Measurements from ENCODE around the gene FAM13B. TPM values are rescaled to one million over a fixed set of nuclear protein-coding genes. Genes with fewer than 3 reads are reported as not detected.

The FAM13B gene
- total RNA-seq, 4 donors from 2014 or later: 3.4 to 7.9 (median 4.1) TPM

- Histone ChIP-seq H3K4me1 (no peaks in the 10 kb centered on the region), H3K27me3 (no peaks in the 10 kb centered on the region), H3K27ac (no peak overlapping the region), H3K36me3 (no peaks in the 10 kb centered on the region), H3K9me3 (no peaks in the 10 kb centered on the region), H3K4me3 (no peak overlapping the region)
- in situ Hi-C loops (cut with MboI; ENCODE audit: low sequenced_read_pairs in 4 of 4): no loop called here
- ATAC-seq (peak; percentile 72 to 90), DNase-seq (peak; percentile 21 to 56)
- intact Hi-C loops (cut with DNase I; ENCODE audit: low total_unique reads): loop anchor here (1.0 kb wide), 1 partner anchor 33 kb away; no protein-coding TSS in a partner anchor
- TF ChIP-seq CTCF (IDR thresholded peaks at IDR 0.05 in 4 of 5, conservative IDR thresholded peaks at IDR 0.05 in 1 of 5) (peak; percentile 40 to 73 (median 65)), POLR2A (IDR thresholded peaks at IDR 0.05) (no peak)
These were observed 36.1 kb upstream of the FAM13B start for GRCh38 chr5:138068742-138069600.

GRCh38 chr5:138067945-138068344 lies 35.1 kb upstream of the FAM13B start:
- Histone ChIP-seq H3K27me3 (no peaks in the 10 kb centered on the region), H3K4me3 (no peak overlapping the region), H3K9me3 (no peaks in the 10 kb centered on the region), H3K27ac (no peak overlapping the region), H3K4me1 (no peaks in the 10 kb centered on the region), H3K36me3 (no peaks in the 10 kb centered on the region)
- intact Hi-C loops (cut with DNase I; ENCODE audit: low total_unique reads) (no loop called here), in situ Hi-C loops (cut with MboI; ENCODE audit: low sequenced_read_pairs in 4 of 4) (no loop called here)
- no peak for DNase-seq
- no peak for ATAC-seq
- no peak for TF ChIP-seq CTCF (IDR thresholded peaks at IDR 0.05 in 4 of 5, conservative IDR thresholded peaks at IDR 0.05 in 1 of 5)
- no peak for TF ChIP-seq POLR2A (IDR thresholded peaks at IDR 0.05)

- in situ Hi-C loops (cut with MboI; ENCODE audit: low sequenced_read_pairs in 4 of 4): no loop called here
- Histone ChIP-seq H3K27me3 (no peaks in the 10 kb centered on the region), H3K9me3 (no peaks in the 10 kb centered on the region), H3K27ac (no peak overlapping the region), H3K4me3 (no peak overlapping the region), H3K4me1 (no peaks in the 10 kb centered on the region), H3K36me3 (no peaks in the 10 kb centered on the region)
- no peak for TF ChIP-seq CTCF (IDR thresholded peaks at IDR 0.05 in 4 of 5, conservative IDR thresholded peaks at IDR 0.05 in 1 of 5)
- TF ChIP-seq POLR2A (IDR thresholded peaks at IDR 0.05): no peak
- intact Hi-C loops (cut with DNase I; ENCODE audit: low total_unique reads): no loop called here
- DNase-seq (no peak), ATAC-seq (no peak)
These were observed 32.2 kb upstream of the FAM13B start for GRCh38 chr5:138065102-138065501.

GRCh38 chr5:138064526-138064925 lies 31.6 kb upstream of the FAM13B start:
- no peak for DNase-seq
- in situ Hi-C loops (cut with MboI; ENCODE audit: low sequenced_read_pairs in 4 of 4): no loop called here
- Histone ChIP-seq H3K27me3 (no peaks in the 10 kb centered on the region), H3K4me3 (no peak overlapping the region), H3K36me3 (no peaks in the 10 kb centered on the region), H3K9me3 (no peaks in the 10 kb centered on the region), H3K27ac (no peak overlapping the region), H3K4me1 (no peaks in the 10 kb centered on the region)
- intact Hi-C loops (cut with DNase I; ENCODE audit: low total_unique reads): no loop called here
- no peak for ATAC-seq
- TF ChIP-seq CTCF (IDR thresholded peaks at IDR 0.05 in 4 of 5, conservative IDR thresholded peaks at IDR 0.05 in 1 of 5) (no peak), POLR2A (IDR thresholded peaks at IDR 0.05) (no peak)
